NCI-H526 (cell line): ENCODE results near the gene DNAJB9.

Experiments
- DNase-seq, 2 experiments: peaks; one replicate each; lab custom pipeline; 2025; lab: John Stamatoyannopoulos, UW

The DNAJB9 gene

GRCh38 chr7:108605559-108606201, 36.0 kb downstream of the DNAJB9 start:
- peak; percentile 36 to 52 for DNase-seq

DNA sequence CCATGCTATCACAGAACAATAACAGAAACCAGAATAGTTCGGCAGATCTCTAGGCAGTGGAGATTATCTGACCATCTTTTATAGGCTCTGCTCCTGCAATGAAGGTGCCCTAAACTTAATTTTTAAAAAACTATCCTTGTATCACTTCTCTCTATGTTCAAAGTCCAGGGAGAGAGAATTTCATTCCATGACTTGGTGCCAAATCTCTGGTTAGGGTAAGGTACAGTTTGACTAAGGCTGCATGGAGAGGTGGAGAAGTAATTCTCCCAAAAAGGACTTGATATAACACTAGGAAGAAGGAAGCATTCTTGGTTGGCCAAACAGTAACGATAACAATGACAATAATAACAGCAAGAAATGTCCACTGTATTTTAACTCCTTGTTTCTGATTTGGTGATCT, 40.0 kb downstream of the DNAJB9 start:
- no peak for DNase-seq

DNA sequence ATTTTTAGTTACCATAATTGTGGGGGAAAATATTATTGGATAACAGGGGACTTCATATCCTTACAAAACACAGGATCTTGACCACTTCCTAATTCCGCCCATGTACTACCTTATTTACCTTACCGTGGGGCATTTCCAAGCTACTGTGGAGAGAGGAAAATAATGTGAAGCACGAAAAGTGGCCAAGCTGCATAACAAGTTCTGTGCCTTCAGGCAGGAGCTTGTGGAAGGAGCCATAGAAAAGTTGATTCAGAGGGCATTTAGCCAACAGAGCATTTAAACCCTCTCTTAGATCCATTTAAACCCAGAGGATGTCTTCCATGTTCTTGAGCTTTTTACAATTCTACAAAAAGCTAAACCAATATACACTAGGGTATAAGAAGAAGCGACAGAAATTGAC, 41.6 kb downstream of the DNAJB9 start:
- no peak for DNase-seq

GRCh38 chr7:108613147-108613948, 43.7 kb downstream of the DNAJB9 start:
- DNase-seq: peak; percentile 32 to 77

DNA sequence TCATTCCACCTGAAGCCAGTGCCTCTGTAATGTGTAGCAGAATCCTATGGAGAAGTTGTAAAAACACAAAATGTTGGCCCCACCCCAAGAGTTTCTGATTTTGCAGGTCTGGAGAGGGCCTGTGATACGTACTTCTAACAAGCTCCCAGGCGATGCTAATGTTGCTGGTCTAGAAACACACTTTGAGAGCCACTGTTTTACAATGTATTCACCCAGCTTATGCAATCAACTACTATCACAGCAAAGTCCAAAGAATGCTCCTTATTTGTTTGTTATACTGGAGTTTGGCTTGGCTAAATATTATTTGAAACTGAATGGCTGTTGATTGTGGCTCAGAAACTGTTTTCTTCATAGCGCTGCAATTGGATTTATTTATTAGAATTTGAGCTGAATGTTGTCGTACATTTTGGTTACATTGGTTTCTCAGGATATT, 44.3 kb downstream of the DNAJB9 start:
- DNase-seq: no peak

DNA sequence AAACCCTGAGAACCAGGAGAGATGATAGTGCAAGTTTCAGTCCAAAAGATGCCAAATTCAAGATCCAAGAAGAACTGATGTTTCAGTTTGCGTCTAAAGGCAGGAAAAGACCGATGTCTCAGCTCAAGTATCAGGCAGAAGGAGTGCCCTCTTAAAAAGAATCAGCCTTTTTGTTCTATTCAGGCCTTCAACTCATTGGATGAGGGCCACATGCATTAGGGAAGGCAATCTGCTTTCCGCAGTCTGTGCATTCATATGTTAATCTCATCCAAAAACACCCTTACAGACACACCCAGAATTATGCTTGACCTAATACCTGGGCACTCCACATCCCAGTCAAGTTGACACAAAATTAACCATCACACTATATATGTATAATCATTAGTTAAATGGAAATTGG, 45.2 kb downstream of the DNAJB9 start:
- DNase-seq: no peak

DNA sequence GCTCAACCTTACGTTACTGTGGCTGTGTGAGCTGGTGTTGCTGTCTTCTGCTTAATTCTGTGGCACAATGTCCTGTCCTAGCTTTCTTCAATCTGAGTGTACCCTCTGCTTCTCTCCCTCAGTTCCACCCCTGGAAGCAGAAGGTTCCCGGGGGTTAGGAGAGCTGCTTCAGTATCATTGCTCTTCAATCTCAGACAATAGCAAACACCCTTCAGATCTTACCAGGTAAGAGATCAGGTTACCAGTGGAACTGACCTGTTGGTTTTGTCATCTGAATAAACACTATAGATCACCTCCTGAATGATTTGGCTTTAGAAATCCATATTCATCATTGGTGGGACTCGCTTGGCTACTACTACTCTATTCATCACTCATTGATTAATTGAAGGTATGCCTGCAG, 48.4 kb downstream of the DNAJB9 start:
- DNase-seq: no peak

DNA sequence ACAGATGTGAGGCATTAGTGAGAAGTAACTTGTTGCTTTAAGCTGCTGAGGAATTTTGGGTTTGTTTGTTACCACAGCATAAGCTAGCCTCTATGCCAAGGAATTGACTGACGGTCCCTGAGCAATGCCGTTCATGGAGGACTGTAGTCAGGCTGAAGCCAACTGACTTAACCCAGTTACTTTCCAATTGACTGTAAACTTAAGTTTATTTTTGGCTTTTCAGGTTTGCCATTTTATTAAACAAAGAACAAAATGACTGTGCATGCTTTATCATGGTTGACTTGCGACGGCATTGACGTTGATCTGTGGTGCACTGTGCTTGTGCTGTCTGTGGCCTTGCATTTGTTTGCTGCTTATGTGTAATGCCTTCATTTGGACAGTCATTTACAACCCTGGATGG, 53.5 kb downstream of the DNAJB9 start:
- no peak for DNase-seq
